LNCaP clone FGC (cell line): ENCODE measurements around the gene LDB3.

Experiments used
- DNase-seq: peaks from one replicate; pipeline ENCODE4 v3.0.0-alpha.2; 2011; ENCODE audit warnings: low read depth
- H3K4me3 ChIP-seq: 2 replicates; pipeline ENCODE4 v1.5.1; 2011; ENCODE audit warnings: mild to moderate bottlenecking, low read depth, low read length, control low read depth
- CTCF ChIP-seq: IDR thresholded peaks from 2 replicates; pipeline ENCODE4 v1.5.1; 2012; ENCODE audit warnings: mild to moderate bottlenecking; ENCODE audit not compliant: control insufficient read depth, insufficient read depth; ENCODE audit errors: extremely low read depth

The LDB3 gene

GRCh38 chr10:86670876-86671275 lies 2.6 kb downstream of the LDB3 start:
- no peak for DNase-seq
- TF ChIP-seq CTCF, result no peak
- H3K4me3 ChIP-seq, result no peak overlapping the region

- no peak for TF ChIP-seq CTCF
- no peak for DNase-seq
- no peak overlapping the region for H3K4me3 ChIP-seq
These were observed 3.1 kb downstream of the LDB3 start for GRCh38 chr10:86671419-86671818.

- no peak overlapping the region for H3K4me3 ChIP-seq
- no peak for DNase-seq
- no peak for TF ChIP-seq CTCF
These were observed 3.8 kb downstream of the LDB3 start for GRCh38 chr10:86671985-86672710.

DNA sequence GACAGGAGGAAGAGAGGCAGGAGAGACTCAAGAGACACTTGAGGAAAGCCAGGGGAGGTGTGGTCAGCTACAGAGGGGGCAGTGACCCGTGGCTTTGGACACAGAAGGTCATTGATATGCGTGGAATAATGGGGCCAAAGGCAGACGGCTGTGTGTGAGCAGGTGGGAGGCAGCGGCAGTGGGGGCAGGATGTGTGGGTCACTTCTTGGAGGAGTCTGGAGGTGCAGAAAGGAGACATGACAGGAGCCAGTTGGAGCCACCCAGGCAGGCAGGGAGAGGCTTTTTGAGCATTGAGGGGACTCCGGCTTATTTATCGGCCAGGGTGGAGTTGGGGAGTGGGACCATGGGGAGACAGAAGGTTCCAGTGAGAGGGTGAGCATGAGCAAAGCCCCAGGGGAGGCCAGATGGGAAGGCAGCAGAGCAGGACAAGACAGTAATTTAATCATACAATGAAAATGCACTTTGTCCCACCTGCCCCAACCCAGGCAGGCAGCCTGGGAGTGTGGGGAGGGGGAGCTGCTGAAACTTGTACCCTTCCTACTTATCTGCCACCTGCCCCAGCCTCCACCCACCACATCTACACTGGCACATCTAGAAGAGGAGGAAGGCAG lies 5.0 kb downstream of the LDB3 start:
- no peak for DNase-seq

DNA sequence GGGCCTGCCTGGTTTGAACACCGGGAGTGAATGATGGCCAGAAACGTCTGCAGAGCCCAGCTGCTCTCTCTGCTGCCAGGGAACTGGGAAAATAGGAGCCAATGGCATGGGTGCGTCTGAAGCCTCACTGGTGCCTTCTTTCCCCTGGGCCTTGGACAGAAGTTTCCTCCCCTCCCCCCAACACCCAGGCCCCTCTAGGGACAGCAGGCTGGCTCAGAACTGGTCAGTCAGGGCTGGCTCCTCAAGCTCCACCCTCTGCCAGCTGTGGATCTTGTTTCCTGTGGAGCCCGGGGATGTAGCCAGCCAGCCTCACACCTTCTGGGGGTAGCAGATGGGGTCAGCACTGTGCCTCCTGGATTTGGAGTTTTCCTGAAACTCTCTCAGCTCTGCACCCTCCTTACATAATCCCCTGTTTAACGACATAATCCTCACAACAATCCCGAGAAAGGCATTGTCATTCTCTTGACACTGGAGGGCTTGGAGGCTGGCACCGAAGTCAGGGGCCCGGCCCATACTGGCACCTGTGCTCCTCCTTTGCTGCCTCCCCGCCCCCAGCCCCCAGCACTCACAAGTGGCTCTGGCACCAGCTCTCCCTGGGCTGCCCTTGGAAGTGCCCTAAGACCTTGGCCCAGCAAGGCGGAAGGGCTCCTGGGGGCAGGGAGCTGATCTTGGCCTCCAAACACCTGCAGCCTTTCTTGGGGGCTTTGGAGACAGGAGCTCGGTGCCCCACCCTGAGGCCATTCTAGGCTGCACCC lies 5.7 kb downstream of the LDB3 start:
- TF ChIP-seq CTCF, result no peak
- no peak overlapping the region for H3K4me3 ChIP-seq
- DNase-seq, result no peak

More for the DNA sequence above, 5.0 kb downstream of the LDB3 start:
- no peak overlapping the region for H3K4me3 ChIP-seq
- TF ChIP-seq CTCF, result no peak

- no peak for DNase-seq
- no peak for TF ChIP-seq CTCF
- no peak overlapping the region for H3K4me3 ChIP-seq
These were observed 6.6 kb downstream of the LDB3 start for GRCh38 chr10:86674912-86675311.
